Ascending aorta (tissue), 2 donors: ENCODE measurements around the gene CNKSR2. TPM values are rescaled to one million over a fixed set of nuclear protein-coding genes. Genes with fewer than 3 reads are reported as not detected.

ENCODE experiments used
- DNase-seq, 2 donors: peaks; one replicate each; pipeline ENCODE4 v3.0.0-alpha.2; 2019; ENCODE audit warnings: low spot score in 2 of 2
- H3K27ac ChIP-seq, 2 donors: fragments of 200-600 bp; sonication (generic); one replicate each; pipeline ENCODE4 v1.5.1; 2016 to 2017; ENCODE audit warnings: mild to moderate bottlenecking in 1 of 2
- H3K27me3 ChIP-seq: fragments of 200-600 bp; sonication (generic); one replicate; pipeline ENCODE4 v1.5.1; 2017
- H3K36me3 ChIP-seq, 2 donors: fragments of 200-600 bp; sonication (generic); one replicate each; pipeline ENCODE4 v1.5.1; 2016
- H3K4me1 ChIP-seq, 2 donors: fragments of 200-600 bp; sonication (generic); one replicate each; pipeline ENCODE4 v1.5.1; 2016 to 2017; ENCODE audit warnings: mild to moderate bottlenecking in 1 of 2
- H3K4me3 ChIP-seq, 2 donors: fragments of 200-600 bp; sonication (generic); one replicate each; pipeline ENCODE4 v1.5.1; 2016 to 2017; ENCODE audit warnings: mild to moderate bottlenecking in 1 of 2
- H3K9me3 ChIP-seq, 2 donors: fragments of 200-600 bp; sonication (generic); one replicate each; pipeline ENCODE4 v1.5.1; 2016
- intact Hi-C: fragments of 100-400 bp; cut with DNase I; formaldehyde crosslinking; loops from one replicate; pipeline ENCODE4 v1.15.1; 2023
- total RNA-seq: library from RNA; depleted of rRNA; stranded (reverse); fragments of >200 nt; gene quantifications from one replicate; pipeline ENCODE4 v1.1.0, GENCODE V29; 2016
- TF ChIP-seq, protein P1 (sequence below), 3 experiments: fragments of 200-600 bp in 2 of 3; fragments of 450-650 bp in 1 of 3; sonication (generic) in 2 of 3; IDR thresholded peaks; one replicate each; pipeline ENCODE4 v1.5.1; 2016 to 2019; ENCODE audit warnings: antibody characterized with exemption in 3 of 3, mild to moderate bottlenecking in 1 of 3, moderate library complexity in 1 of 3

Gene CNKSR2
- total RNA-seq, 1 donor from 2014 or later = 0.53 TPM

GRCh38 chrX:21702725-21703124 is 328.5 kb downstream of the CNKSR2 start:
- DNase-seq = no peak
- TF ChIP-seq, protein P1, sequence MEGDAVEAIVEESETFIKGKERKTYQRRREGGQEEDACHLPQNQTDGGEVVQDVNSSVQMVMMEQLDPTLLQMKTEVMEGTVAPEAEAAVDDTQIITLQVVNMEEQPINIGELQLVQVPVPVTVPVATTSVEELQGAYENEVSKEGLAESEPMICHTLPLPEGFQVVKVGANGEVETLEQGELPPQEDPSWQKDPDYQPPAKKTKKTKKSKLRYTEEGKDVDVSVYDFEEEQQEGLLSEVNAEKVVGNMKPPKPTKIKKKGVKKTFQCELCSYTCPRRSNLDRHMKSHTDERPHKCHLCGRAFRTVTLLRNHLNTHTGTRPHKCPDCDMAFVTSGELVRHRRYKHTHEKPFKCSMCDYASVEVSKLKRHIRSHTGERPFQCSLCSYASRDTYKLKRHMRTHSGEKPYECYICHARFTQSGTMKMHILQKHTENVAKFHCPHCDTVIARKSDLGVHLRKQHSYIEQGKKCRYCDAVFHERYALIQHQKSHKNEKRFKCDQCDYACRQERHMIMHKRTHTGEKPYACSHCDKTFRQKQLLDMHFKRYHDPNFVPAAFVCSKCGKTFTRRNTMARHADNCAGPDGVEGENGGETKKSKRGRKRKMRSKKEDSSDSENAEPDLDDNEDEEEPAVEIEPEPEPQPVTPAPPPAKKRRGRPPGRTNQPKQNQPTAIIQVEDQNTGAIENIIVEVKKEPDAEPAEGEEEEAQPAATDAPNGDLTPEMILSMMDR (IDR thresholded peaks at IDR 0.05) = no peak
- Histone ChIP-seq H3K4me3 (no peak overlapping the region), H3K27ac (no peak overlapping the region), H3K36me3 (no peaks in the 10 kb centered on the region), H3K4me1 (no peaks in the 10 kb centered on the region), H3K9me3 (no peaks in the 10 kb centered on the region), H3K27me3 (no peaks in the 10 kb centered on the region)
- intact Hi-C loops = no loop called here
